Neural progenitor cell (in vitro differentiated cells): ENCODE results near the gene GNB3.

ENCODE experiments used
- CTCF ChIP-seq: fragments of 200-600 bp; sonication (generic); IDR thresholded peaks from 2 replicates; pipeline ENCODE4 v1.5.1; 2017; ENCODE audit warnings: antibody characterized with exemption, mild to moderate bottlenecking
- EZH2 ChIP-seq: fragments of 200-600 bp; sonication (generic); IDR thresholded peaks from 2 replicates; pipeline ENCODE4 v1.6.1; 2017; ENCODE audit warnings: antibody characterized with exemption, mild to moderate bottlenecking, moderate library complexity
- EZH2phosphoT487 ChIP-seq: fragments of 200-600 bp; sonication (generic); IDR thresholded peaks from 2 replicates; pipeline ENCODE4 v1.6.1; 2017; ENCODE audit warnings: antibody characterized with exemption

- no peak for TF ChIP-seq EZH2
- peak; percentile 88 for TF ChIP-seq CTCF
- TF ChIP-seq EZH2phosphoT487: no peak
Observed at GRCh38 chr12:6825398-6826124, 15.2 kb upstream of the GNB3 start.
